ENCODE measurements around the gene TNFSF8. TPM values are rescaled to one million over a fixed set of nuclear protein-coding genes. Genes with fewer than 3 reads are reported as not detected.

Gene TNFSF8
- total RNA-seq, 1 donor from 2014 or later, result 3.1 TPM

DNA sequence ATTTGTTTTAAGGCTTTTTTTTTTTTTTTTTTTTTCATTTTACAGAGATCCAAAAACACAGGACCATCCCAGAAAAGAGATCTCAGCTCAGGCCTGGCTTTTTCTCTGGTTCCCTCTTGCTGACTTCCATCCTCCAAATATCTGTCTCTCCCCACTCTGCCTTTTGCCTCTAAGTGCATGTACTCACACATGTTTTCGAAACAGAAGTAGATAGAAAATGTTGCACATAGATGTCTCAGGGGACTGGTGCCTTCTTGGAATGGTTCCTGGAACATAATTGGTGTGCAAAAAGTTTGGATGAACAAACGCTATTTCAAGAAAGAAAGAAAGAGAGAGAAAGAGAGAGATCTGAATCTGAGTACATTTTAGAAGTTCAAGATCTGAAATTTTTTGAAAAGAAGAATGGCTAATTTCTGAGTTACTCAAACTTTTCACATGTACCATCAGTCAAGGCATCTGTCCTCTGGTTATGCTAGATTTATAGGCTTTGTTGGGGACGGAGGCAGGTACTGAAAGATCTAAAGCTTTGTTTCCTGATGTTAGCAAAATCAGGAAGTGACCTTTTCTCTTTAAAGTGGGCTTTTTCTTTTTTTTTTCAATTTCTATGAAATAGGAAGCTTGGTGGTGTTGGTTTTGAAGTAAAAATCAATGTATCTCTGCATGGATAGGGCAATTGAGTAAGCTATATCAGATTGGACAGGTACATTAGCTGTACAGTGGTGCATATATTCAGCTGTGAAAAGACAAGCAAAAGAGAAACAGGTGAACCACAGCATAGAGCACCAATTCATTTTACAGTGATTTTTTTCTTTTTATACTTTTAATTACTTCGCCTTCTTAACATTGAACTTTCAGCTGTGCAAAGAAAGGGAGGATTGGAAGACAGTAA lies 8.5 kb upstream of the TNFSF8 start:
- intact Hi-C loops (cut with DNase I), result no loop called here
- ATAC-seq (peak; percentile 88), DNase-seq (ENCODE audit: low spot score) (no peak)

- intact Hi-C loops (cut with DNase I), result no loop called here
- ATAC-seq, result no peak
- DNase-seq (ENCODE audit: low spot score), result no peak
These were observed 7.1 kb upstream of the TNFSF8 start for GRCh38 chr9:114937516-114937915.

DNA sequence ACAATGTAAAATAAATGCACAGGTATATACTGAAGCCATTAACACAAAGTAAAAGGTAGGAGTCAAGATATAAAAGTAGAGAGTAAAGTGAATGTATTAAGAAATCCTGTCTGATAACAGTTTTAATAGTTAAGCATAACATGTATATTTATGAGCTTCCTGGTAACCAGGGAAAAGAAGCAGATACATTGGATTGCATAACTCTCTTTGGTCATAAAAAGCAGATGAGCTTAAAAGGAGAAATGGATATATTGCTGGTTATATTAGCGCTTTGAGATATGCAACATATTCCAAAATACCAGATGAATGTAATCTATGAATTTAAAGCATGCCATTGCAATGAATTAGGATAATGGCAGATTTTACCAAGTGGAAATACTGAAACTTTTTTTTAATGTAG lies 6.2 kb upstream of the TNFSF8 start:
- no peak for DNase-seq (ENCODE audit: low spot score)
- intact Hi-C loops (cut with DNase I), result no loop called here
- ATAC-seq, result no peak

DNA sequence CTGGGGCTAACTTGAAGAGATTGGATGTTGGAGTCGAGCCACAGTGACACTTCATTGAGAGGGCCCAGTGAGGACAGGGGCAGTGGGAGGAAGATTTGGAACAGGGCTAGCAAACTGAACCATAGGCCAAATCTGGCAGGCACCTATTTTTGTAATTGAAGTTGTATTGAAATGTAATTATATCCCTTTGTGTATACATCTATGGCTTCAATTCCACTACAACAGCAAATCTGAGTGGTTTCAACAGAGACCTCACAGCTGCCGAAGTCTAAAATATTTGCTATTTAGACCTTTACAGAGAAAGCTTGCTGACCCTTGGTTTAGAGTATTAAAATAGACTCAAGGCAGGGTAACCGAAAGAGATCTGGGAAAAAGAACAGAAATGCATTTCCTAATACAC lies 4.7 kb upstream of the TNFSF8 start:
- intact Hi-C loops (cut with DNase I), result no loop called here
- ATAC-seq, result no peak

GRCh38 chr9:114932502-114932901 lies 2.1 kb upstream of the TNFSF8 start:
- DNase-seq (ENCODE audit: low spot score), result no peak
- intact Hi-C loops (cut with DNase I), result no loop called here
- no peak for ATAC-seq

More for the DNA sequence above, 4.7 kb upstream of the TNFSF8 start:
- DNase-seq (ENCODE audit: low spot score), result no peak

DNA sequence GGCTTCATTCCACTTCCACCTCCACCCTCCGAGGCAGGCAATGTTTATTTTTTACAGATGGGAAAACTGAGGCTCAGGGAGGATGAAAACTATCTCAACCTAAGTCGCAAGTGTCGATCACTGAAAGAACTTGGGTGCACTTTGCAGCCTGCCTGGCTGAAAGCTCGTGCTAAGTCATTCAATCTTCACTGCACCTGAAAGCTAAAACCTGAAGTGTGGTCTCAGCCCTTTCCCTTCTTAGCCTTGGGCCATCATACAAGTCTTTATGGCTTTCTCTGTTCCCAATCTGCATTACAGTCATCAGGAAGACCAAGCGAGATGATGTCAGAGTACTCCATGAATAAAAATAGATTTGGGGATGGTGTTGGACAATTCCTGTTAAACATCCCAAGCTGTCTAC lies 1.0 kb upstream of the TNFSF8 start:
- ATAC-seq (no peak), DNase-seq (ENCODE audit: low spot score) (no peak)
- intact Hi-C loops (cut with DNase I), result no loop called here

- no peak for ATAC-seq
- DNase-seq (ENCODE audit: low spot score), result no peak
- intact Hi-C loops (cut with DNase I), result no loop called here
These were observed 1.2 kb downstream of the TNFSF8 start for GRCh38 chr9:114929201-114929600.

GRCh38 chr9:114928671-114929070 lies 1.7 kb downstream of the TNFSF8 start:
- DNase-seq (ENCODE audit: low spot score), result no peak
- ATAC-seq, result no peak
- intact Hi-C loops (cut with DNase I), result no loop called here

DNA sequence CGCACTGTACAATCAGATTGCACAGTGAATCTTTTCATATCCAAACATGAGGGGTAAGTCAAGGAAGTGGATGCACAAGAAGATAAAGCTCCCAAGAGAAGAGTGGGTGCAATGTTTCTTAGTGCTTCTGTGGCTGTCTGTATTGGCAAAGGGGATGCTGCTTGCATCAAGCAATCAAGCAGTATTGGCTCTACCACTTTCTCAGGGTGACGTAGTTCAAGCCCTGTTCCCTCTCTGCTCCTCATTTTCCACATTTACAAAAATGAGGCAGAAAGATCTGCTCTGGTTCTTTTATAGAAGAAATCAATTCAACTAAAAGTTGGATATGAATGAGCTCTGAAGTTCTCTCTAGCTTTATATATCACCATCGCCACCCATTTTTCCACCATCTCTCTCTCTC lies 2.3 kb downstream of the TNFSF8 start:
- ATAC-seq, result no peak
- intact Hi-C loops (cut with DNase I), result no loop called here
- no peak for DNase-seq (ENCODE audit: low spot score)

DNA sequence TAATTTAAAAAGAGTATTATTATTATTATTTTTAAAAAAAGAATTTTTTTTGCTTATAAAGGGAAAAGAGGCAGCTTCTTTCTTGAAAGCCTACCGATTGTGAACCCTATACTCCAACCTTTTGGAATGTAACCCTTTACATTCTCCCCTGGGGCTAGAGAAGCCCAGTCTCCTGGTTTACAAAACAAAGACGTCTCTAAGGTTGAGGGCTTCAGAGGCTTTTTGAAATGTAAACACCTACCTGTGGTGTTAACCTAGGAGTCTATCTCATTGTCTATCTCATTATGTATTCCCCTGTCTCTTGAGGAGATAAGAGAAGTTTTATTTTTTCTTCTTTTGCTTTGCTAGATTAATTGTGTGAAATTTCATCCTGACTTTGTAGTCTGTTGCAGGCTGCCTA lies 4.7 kb downstream of the TNFSF8 start:
- ATAC-seq (no peak), DNase-seq (ENCODE audit: low spot score) (no peak)
- intact Hi-C loops (cut with DNase I), result no loop called here

DNA sequence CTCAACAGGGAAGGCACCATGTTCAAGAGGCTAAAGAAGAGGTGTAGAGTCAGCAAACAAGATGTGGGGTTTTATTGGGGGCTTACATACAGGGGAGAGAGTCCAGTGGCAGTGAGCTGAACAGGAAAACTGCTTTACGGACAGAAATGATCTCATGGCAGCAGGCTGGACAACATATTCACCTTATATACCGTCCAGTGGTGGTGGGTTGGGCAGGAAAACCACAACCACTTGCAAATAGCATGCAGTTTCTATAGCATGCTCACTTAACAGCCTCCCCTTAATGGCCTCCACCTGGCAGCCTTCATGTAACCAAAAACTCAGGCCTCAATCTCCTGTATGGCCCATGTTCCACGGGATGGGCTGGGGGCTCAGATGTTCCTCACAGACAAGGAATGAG lies 5.4 kb downstream of the TNFSF8 start:
- DNase-seq (ENCODE audit: low spot score), result no peak
- no peak for ATAC-seq
- intact Hi-C loops (cut with DNase I), result no loop called here

DNA sequence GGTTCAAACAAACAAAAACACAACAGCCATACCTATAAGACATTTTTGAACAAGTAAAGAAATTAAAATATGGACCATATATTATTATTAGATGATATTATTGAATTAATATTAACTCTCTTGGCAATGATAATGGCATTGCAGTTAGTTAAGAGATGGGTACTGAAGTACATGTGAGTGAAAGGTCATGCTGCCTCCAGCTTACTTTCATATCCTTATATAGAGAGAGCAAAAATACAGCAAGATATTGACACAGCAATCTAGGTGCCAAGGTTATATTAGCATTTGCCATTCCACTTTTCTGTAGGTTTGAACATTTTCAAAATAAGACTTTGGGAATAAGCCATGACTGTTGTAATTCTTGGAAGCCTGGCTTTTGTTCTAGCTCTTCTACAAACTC lies 6.1 kb downstream of the TNFSF8 start:
- DNase-seq (ENCODE audit: low spot score) (no peak), ATAC-seq (no peak)
- intact Hi-C loops (cut with DNase I), result no loop called here

- DNase-seq (ENCODE audit: low spot score) (no peak), ATAC-seq (no peak)
- intact Hi-C loops (cut with DNase I), result no loop called here
These were observed 6.5 kb downstream of the TNFSF8 start for GRCh38 chr9:114923918-114924317.

- intact Hi-C loops (cut with DNase I), result loop anchor here (1.0 kb wide), 1 partner anchor 46 kb away; no protein-coding TSS in a partner anchor
- DNase-seq (ENCODE audit: low spot score) (no peak), ATAC-seq (no peak)
These were observed 9.2 kb downstream of the TNFSF8 start for GRCh38 chr9:114921171-114921570.

GRCh38 chr9:114919611-114920010 lies 10.8 kb downstream of the TNFSF8 start:
- ATAC-seq (peak; percentile 56), DNase-seq (ENCODE audit: low spot score) (no peak)
- intact Hi-C loops (cut with DNase I), result no loop called here

GRCh38 chr9:114916481-114916880 lies 13.9 kb downstream of the TNFSF8 start:
- DNase-seq (ENCODE audit: low spot score) (no peak), ATAC-seq (no peak)
- intact Hi-C loops (cut with DNase I), result no loop called here

GRCh38 chr9:114914139-114914538 lies 16.3 kb downstream of the TNFSF8 start:
- intact Hi-C loops (cut with DNase I), result no loop called here
- no peak for ATAC-seq
- DNase-seq (ENCODE audit: low spot score), result no peak

GRCh38 chr9:114913656-114914055 lies 16.7 kb downstream of the TNFSF8 start:
- intact Hi-C loops (cut with DNase I), result no loop called here
- ATAC-seq (no peak), DNase-seq (ENCODE audit: low spot score) (no peak)

- DNase-seq (ENCODE audit: low spot score), result no peak
- no peak for ATAC-seq
- intact Hi-C loops (cut with DNase I), result no loop called here
These were observed 17.2 kb downstream of the TNFSF8 start for GRCh38 chr9:114913217-114913616.

DNA sequence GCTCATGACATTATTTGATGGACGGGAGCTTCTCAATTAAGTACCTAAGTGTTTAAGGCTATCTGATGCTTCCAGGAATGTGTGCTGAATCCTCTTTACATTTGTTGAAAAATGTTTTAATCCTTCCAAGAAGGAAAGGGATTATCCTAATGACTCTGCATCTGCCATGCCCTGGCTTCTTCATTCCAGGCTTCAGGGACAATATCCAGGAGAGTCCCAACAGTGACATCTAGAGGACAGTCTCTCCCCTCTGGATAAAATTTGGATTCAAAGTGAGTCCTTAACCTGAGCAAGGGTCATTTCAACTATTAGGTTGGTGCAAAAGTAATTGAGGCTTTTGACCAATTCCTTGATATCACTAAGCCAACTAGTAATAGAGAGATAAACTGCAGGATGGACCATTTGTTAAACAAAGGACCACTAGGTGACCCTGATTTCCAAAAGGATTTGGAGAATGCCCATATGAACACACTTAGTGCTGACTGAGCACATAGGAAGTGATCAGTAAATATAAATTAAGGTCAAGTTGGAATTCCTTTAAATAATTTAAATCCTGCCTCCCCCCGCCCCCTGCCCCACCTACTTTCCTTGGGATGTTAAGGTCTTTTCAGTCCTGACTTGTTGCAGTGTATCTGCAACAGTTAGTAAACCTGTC lies 19.1 kb downstream of the TNFSF8 start:
- intact Hi-C loops (cut with DNase I), result no loop called here
- ATAC-seq (peak; percentile 76), DNase-seq (ENCODE audit: low spot score) (no peak)

DNA sequence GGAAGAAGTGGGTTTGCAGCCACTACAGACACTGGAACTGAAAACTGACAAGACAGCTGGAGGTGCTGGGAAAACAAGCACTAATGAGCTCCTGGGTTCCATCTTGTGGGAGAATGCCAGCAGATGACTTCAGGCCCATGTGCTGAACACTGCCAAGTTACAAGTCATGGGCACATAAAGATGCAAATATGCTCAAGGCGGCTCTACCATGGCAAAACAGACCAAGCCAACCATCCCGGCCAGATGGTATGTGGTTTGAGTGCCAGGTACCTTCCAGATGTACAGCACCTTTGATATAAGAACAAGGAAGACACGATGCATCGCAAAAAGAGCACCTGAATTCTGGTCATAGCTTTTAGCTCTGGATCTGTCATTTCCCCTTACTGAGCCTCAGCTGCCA lies 19.9 kb downstream of the TNFSF8 start:
- no peak for ATAC-seq
- intact Hi-C loops (cut with DNase I), result no loop called here

More for the DNA sequence above, 19.9 kb downstream of the TNFSF8 start:
- no peak for DNase-seq (ENCODE audit: low spot score)
